ENCODE data around the gene TAF11L2.
"Not testable (repeated sequence)": the region's sequence is repeated elsewhere in the genome, so short reads cannot be mapped to it uniquely, and the experiment has no call there.

The TAF11L2 gene

DNA sequence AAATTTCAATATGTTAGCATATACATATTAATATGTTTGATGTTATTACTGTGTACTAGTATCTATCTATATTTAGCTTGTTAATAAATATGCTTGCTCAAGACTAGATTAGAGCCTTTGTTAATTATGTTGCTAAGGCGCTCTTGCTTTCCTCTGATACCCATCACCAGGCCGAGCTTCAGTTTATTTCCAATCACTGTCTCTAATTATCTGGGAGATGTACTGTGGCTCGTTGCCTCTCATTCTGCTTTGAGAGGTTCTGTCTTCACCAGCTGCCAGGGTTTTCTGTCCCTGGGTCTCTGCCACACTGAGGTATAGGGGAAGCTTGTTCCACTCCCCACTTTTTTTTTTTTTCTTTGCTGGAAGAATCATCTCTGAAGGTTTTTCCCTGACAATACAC lies 21.0 kb upstream of the TAF11L2 start:
- no peak overlapping the region for H3K4me3 ChIP-seq (ENCODE audit: low read depth, low read length)
- DNase-seq (ENCODE audit: low read depth): no peak
- TF ChIP-seq, protein P1, sequence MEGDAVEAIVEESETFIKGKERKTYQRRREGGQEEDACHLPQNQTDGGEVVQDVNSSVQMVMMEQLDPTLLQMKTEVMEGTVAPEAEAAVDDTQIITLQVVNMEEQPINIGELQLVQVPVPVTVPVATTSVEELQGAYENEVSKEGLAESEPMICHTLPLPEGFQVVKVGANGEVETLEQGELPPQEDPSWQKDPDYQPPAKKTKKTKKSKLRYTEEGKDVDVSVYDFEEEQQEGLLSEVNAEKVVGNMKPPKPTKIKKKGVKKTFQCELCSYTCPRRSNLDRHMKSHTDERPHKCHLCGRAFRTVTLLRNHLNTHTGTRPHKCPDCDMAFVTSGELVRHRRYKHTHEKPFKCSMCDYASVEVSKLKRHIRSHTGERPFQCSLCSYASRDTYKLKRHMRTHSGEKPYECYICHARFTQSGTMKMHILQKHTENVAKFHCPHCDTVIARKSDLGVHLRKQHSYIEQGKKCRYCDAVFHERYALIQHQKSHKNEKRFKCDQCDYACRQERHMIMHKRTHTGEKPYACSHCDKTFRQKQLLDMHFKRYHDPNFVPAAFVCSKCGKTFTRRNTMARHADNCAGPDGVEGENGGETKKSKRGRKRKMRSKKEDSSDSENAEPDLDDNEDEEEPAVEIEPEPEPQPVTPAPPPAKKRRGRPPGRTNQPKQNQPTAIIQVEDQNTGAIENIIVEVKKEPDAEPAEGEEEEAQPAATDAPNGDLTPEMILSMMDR (IDR thresholded peaks at IDR 0.05; ENCODE audit: low read depth, low read length, missing control alignments): no peak

DNA sequence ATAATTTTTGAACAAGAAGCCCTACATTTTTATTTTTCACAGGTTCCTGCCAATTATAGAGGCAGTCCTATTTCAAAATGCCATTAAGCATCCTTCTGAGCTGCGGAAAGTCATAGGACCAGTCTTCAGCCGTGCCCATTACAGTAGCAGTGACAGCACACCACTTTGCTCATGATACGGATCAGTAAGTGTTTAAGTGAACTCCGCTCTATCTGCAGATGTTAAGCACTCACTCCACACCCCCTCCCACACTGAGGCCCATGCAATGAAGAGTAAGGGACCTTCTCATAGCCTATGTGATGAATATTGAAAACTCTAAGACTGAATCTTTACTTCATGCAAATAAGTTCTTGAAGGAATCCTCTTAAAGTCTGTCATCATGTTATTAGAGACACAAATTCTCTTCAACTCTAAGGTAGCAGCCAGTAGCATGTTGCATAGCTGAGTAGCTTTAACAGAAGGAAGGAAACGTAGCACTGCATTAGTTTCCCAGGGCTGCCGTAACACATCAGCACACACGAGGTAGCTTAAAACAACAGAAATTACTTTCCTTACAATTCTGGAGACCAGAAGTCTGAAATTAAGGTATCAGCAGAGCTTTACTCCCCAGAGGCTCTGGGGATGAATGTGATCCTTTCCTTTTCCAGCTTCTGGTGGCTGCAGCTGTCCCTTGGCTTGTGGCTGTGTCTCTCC lies 20.3 kb upstream of the TAF11L2 start:
- no peak for DNase-seq (ENCODE audit: low read depth)
- no peak overlapping the region for H3K4me3 ChIP-seq (ENCODE audit: low read depth, low read length)
- TF ChIP-seq, protein P1 (IDR thresholded peaks at IDR 0.05; ENCODE audit: low read depth, low read length, missing control alignments): no peak

- TF ChIP-seq, protein P1 (IDR thresholded peaks at IDR 0.05; ENCODE audit: low read depth, low read length, missing control alignments): no peak
- no peak overlapping the region for H3K4me3 ChIP-seq (ENCODE audit: low read depth, low read length)
- no peak for DNase-seq (ENCODE audit: low read depth)
Measured at GRCh38 chr5:17481378-17481777, 16.7 kb upstream of the TAF11L2 start.

DNA sequence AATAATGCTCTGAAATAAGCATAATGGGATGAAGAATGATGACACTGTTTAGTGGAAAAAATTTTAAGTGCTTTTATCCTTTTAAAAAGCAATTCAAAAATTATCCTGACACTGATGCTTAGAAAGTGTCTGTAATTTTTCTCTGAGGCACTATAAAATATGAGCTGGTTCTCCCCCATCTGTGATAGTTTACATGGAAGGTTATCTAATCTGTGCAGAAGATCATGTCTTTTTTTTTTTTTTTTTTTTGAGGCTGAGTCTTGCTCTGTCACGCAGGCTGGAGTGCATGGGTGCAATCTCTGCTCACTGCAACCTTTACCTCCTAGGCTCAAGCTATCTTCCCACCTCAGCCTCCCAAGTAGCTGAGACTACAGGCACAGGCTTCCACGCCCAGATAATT lies 15.2 kb upstream of the TAF11L2 start:
- no peak overlapping the region for H3K4me3 ChIP-seq (ENCODE audit: low read depth, low read length)
- TF ChIP-seq, protein P1 (IDR thresholded peaks at IDR 0.05; ENCODE audit: low read depth, low read length, missing control alignments): no peak
- no peak for DNase-seq (ENCODE audit: low read depth)

GRCh38 chr5:17486464-17487173 lies 11.4 kb upstream of the TAF11L2 start:
- not testable (repeated sequence) for H3K4me3 ChIP-seq (ENCODE audit: low read depth, low read length); DNase-seq (ENCODE audit: low read depth)

GRCh38 chr5:17487174-17487512 lies 10.9 kb upstream of the TAF11L2 start:
- DNase-seq (ENCODE audit: low read depth): no peak
- no peak overlapping the region for H3K4me3 ChIP-seq (ENCODE audit: low read depth, low read length)
- TF ChIP-seq, protein P1 (IDR thresholded peaks at IDR 0.05; ENCODE audit: low read depth, low read length, missing control alignments): no peak

GRCh38 chr5:17491257-17491656 lies 6.8 kb upstream of the TAF11L2 start:
- not testable (repeated sequence) for DNase-seq (ENCODE audit: low read depth); H3K4me3 ChIP-seq (ENCODE audit: low read depth, low read length)

DNA sequence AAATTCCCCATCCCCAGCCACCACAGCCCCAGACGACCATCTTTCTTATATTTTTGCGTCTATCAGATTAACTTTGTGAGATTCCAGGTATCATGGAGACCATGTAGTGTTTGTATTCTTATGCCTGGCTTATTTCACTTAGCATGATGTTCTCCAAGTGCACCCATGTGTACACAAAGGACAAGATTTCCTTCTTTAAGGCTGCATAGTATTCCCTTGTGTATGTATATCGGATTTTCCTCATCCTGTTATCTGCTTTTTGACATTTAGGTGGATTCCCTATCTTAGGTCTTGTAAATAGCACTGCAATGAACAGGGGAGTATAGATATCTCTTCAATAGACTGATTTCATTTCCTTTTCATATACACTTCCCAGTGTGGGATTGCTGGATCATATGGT lies 5.3 kb upstream of the TAF11L2 start:
- H3K4me3 ChIP-seq (ENCODE audit: low read depth, low read length): no peak overlapping the region
- no peak for DNase-seq (ENCODE audit: low read depth)
- TF ChIP-seq, protein P1 (IDR thresholded peaks at IDR 0.05; ENCODE audit: low read depth, low read length, missing control alignments): no peak
